HL-60 (cell line): ENCODE data around the gene DEXI.

Source experiments
- GABPA ChIP-seq: IDR thresholded peaks from 2 replicates; pipeline ENCODE4 v1.6.1; 2012; ENCODE audit warnings: low read depth
- POLR2AphosphoS5 ChIP-seq: IDR thresholded peaks from 2 replicates; pipeline ENCODE4 v1.6.1; 2012; ENCODE audit warnings: low read depth
- REST ChIP-seq: IDR thresholded peaks from 2 replicates; pipeline ENCODE4 v1.6.1; 2012; ENCODE audit warnings: low read depth; ENCODE audit not compliant: insufficient replicate concordance
- SPI1 ChIP-seq: IDR thresholded peaks from 2 replicates; pipeline ENCODE4 v1.6.1; 2012; ENCODE audit warnings: low read depth, mild to moderate bottlenecking, borderline replicate concordance
- TF ChIP-seq, protein P1 (sequence below): IDR thresholded peaks from one replicate; pipeline ENCODE4 v1.5.1; 2011; ENCODE audit warnings: low read length, control low read depth, inconsistent platforms; ENCODE audit not compliant: insufficient read depth

DNA sequence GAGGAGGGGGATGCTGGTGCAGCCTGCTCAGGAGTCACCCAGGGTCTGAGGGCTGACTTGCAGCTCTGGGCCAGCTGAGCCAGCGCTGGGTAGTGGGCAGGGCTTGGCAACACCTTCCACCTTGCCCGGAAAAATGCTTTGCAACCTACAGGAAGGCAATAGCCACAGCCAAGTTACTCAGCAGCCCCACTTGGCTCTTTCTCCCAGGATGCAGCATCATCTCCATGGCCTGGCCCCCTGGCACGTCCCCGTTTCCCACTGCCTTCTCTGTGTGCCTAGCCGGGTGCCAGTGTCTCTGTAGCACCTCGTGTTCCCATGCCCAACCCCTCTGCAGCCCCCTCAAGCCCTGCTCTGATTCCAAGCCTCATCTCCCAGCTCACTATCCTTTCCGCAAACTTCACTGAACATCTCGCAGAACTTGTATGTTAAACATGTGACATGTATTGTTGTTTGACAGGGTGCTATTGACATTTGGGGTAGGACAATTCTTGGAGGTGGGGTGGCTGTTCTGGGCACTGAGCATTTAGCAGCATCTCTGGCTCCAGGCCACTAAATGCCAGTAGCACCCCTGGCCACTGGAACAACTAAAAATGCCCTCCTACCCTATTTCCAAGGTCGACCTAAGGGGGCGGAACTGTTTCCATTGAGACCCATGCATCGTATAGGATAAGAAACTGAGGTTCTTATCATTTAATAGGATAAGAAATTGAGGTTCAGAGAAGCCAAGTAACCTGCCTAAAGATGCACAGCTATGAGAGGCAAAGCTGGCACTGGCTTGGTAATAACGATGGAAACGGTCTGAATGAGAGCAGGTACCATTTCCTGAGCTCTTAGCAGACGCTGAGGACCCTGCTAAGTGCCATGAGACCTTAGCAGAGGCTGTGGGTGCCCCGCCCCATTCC lies 12.2 kb downstream of the DEXI start:
- TF ChIP-seq, protein P1, sequence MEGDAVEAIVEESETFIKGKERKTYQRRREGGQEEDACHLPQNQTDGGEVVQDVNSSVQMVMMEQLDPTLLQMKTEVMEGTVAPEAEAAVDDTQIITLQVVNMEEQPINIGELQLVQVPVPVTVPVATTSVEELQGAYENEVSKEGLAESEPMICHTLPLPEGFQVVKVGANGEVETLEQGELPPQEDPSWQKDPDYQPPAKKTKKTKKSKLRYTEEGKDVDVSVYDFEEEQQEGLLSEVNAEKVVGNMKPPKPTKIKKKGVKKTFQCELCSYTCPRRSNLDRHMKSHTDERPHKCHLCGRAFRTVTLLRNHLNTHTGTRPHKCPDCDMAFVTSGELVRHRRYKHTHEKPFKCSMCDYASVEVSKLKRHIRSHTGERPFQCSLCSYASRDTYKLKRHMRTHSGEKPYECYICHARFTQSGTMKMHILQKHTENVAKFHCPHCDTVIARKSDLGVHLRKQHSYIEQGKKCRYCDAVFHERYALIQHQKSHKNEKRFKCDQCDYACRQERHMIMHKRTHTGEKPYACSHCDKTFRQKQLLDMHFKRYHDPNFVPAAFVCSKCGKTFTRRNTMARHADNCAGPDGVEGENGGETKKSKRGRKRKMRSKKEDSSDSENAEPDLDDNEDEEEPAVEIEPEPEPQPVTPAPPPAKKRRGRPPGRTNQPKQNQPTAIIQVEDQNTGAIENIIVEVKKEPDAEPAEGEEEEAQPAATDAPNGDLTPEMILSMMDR: no peak
- no peak for TF ChIP-seq REST
- TF ChIP-seq GABPA: no peak
- TF ChIP-seq POLR2AphosphoS5: no peak
- no peak for TF ChIP-seq SPI1
